T-cell (primary cell): Measurements from ENCODE around the gene HOXC10. TPM values are rescaled to one million over a fixed set of nuclear protein-coding genes. Genes with fewer than 3 reads are reported as not detected.

Experiments used
- ATAC-seq, 4 experiments: fragments of 200-7000 bp in 3 of 4; fragments of 150-1000 bp in 1 of 4; cut with Tn5 transposase; replicated peaks in 1 of 4; 1 replicate in 3 of 4; 2 replicates in 1 of 4; pipeline ENCODE4 v1.10.0; 2021; ENCODE audit warnings: moderate library complexity in 3 of 4, mild to moderate bottlenecking in 2 of 4, moderate number of reproducible peaks in 1 of 4
- CTCF ChIA-PET, 2 donors: fragments of 300-600 bp; sonication (Branson Sonifier 250); formaldehyde crosslinking; loops; one replicate each; lab custom pipeline; 2022; ENCODE audit warnings: antibody characterized with exemption in 2 of 2; lab: Charles Lee
- POLR2A ChIA-PET, 2 donors: fragments of 300-600 bp; sonication (Branson Sonifier 250); formaldehyde crosslinking; loops; one replicate each; lab custom pipeline; 2022; ENCODE audit warnings: antibody characterized with exemption in 2 of 2; lab: Charles Lee
- DNase-seq, 35 experiments: peaks; one replicate each; pipeline versions ENCODE4 v3.0.0 to v3.0.0-alpha.2; 2013 to 2023
- H3K27ac ChIP-seq: one replicate; pipeline ENCODE4 v1.5.1; 2013; ENCODE audit warnings: low read length
- H3K27me3 ChIP-seq, 2 experiments: replicated peaks in 1 of 2; 1 replicate in 1 of 2; 2 replicates in 1 of 2; pipeline versions ENCODE4 v1.6.1 to v1.7.0; 2013; ENCODE audit warnings: low read length in 1 of 2, mixed read lengths in 1 of 2; ENCODE audit not compliant: control insufficient read depth in 2 of 2, insufficient read depth in 2 of 2; ENCODE audit errors: extremely low read depth in 1 of 2
- H3K36me3 ChIP-seq, 2 donors: 1 replicate in 1 of 2; 2 replicates in 1 of 2; pipeline versions ENCODE4 v1.6.1 to v1.7.0; 2013; ENCODE audit warnings: low read length in 1 of 2; ENCODE audit not compliant: control insufficient read depth in 2 of 2, insufficient read depth in 1 of 2; ENCODE audit errors: extremely low read depth in 1 of 2
- H3K4me1 ChIP-seq, 2 experiments: 1 replicate in 1 of 2; 2 replicates in 1 of 2; pipeline versions ENCODE4 v1.6.1 to v1.7.0; 2013; ENCODE audit warnings: low read length in 2 of 2, mixed read lengths in 1 of 2; ENCODE audit not compliant: insufficient read depth in 2 of 2, control insufficient read depth in 1 of 2; ENCODE audit errors: extremely low read depth in 1 of 2
- H3K4me3 ChIP-seq, 2 donors: 1 replicate in 1 of 2; 2 replicates in 1 of 2; pipeline versions ENCODE4 v1.5.1 to v1.7.0; 2013; ENCODE audit warnings: mild to moderate bottlenecking in 2 of 2, low read length in 1 of 2, moderate library complexity in 1 of 2; ENCODE audit not compliant: control insufficient read depth in 1 of 2; ENCODE audit errors: extremely low read depth in 1 of 2
- H3K9me3 ChIP-seq: 2 replicates; pipeline ENCODE4 v1.7.0; 2013
- H3K27ac Mint-ChIP-seq, 2 donors: one replicate each; pipeline ENCODE4 v1.8.0; 2020 to 2021; ENCODE audit warnings: mild to moderate bottlenecking in 2 of 2, mixed read lengths in 2 of 2
- H3K27me3 Mint-ChIP-seq, 2 donors: one replicate each; pipeline ENCODE4 v1.8.0; 2021 to 2022; ENCODE audit warnings: mixed read lengths in 2 of 2
- H3K36me3 Mint-ChIP-seq: one replicate; pipeline ENCODE4 v1.8.0; 2021; ENCODE audit warnings: mixed read lengths
- H3K4me1 Mint-ChIP-seq, 3 donors: one replicate each; pipeline ENCODE4 v1.8.0; 2020 to 2022; ENCODE audit warnings: mixed read lengths in 3 of 3, mild to moderate bottlenecking in 1 of 3
- H3K4me3 Mint-ChIP-seq, 3 donors: one replicate each; pipeline ENCODE4 v1.8.0; 2020 to 2022; ENCODE audit warnings: mild to moderate bottlenecking in 3 of 3, mixed read lengths in 3 of 3, moderate library complexity in 3 of 3
- H3K9me3 Mint-ChIP-seq, 3 donors: one replicate each; pipeline ENCODE4 v1.8.0; 2020 to 2022; ENCODE audit warnings: mixed read lengths in 3 of 3
- WGBS: methylation state at CpG from one replicate; pipeline ENCODE4 v1.1.5; 2013; ENCODE audit warnings: missing lambda C conversion rate; ENCODE audit not compliant: insufficient coverage; 5-methylcytosine and 5-hydroxymethylcytosine counted together
- total RNA-seq, 35 experiments: library from RNA in 6 of 35; stranded (reverse) in 6 of 35; fragments of 120-200 nt in 1 of 35; gene quantifications; one replicate each; pipeline versions ENCODE4 v1.2.1 to v1.2.4 and lab custom pipeline; 2013 to 2026

The HOXC10 gene
- total RNA-seq, 5 donors from 2014 or later (not counting 1 experiment from before 2014, with no cell fraction given) = 0.30 TPM; not detected in 4

GRCh38 chr12:53994009-53994263 lies 9.0 kb downstream of the HOXC10 start:
- ATAC-seq (no peak), DNase-seq (no peak)
- Histone ChIP-seq H3K9me3 (no peaks in the 10 kb centered on the region), H3K27ac (no peak overlapping the region), H3K36me3 (no peaks in the 10 kb centered on the region), H3K4me1 (peaks cover 10 to 58% of the 10 kb centered on the region in 2 experiments), H3K4me3 (no peak overlapping the region), H3K27me3 (peaks cover 26 to 97% of the 10 kb centered on the region in 2 experiments)
- H3K4me1 Mint-ChIP-seq = peaks cover 43 to 56% (median 54%) of the 10 kb centered on the region in 3 donors
- POLR2A ChIA-PET = interaction anchor here in 1 of 2 donors (0.5 kb wide), 1 partner anchor 28 kb away, joined by 5 read pairs; no protein-coding TSS in a partner anchor
- CTCF ChIA-PET = interaction anchor here in 1 of 2 donors (0.7 kb wide), 1 partner anchor 220 kb away, joined by 3 read pairs; no protein-coding TSS in a partner anchor
- peaks cover 88 to 93% of the 10 kb centered on the region in 2 donors for H3K27me3 Mint-ChIP-seq
- no peaks in the 10 kb centered on the region for H3K9me3 Mint-ChIP-seq
- H3K4me3 Mint-ChIP-seq = peak overlapping the region; percentile 37 to 88 (median 60)
- H3K36me3 Mint-ChIP-seq = no peaks in the 10 kb centered on the region
- H3K27ac Mint-ChIP-seq = peak overlapping the region in 1 of 2 donors; percentile 84
- 8% methylated on average over 19 of the region's 19 CpGs for whole genome bisulfite sequencing

GRCh38 chr12:53994264-53995001 lies 9.5 kb downstream of the HOXC10 start:
- H3K9me3 ChIP-seq = no peaks in the 10 kb centered on the region
- DNase-seq = no peak
- ChIA-PET POLR2A (no interaction called here), CTCF (interaction anchor here in 1 of 2 donors (0.7 kb wide), 1 partner anchor 219 kb away, joined by 3 read pairs; no protein-coding TSS in a partner anchor)
- no peaks in the 10 kb centered on the region for H3K36me3 ChIP-seq
- peak overlapping the region in 1 of 2 donors; percentile 84 for H3K27ac Mint-ChIP-seq
- peaks cover 39 to 51% (median 50%) of the 10 kb centered on the region in 3 donors for H3K4me1 Mint-ChIP-seq
- peak in 2 of 4 experiments; percentile 9 to 13 for ATAC-seq
- H3K4me3 ChIP-seq = peak overlapping the region in 1 of 2 donors; percentile 63
- 9% methylated on average over 40 of the region's 60 CpGs for WGBS
- no peaks in the 10 kb centered on the region for H3K36me3 Mint-ChIP-seq
- no peaks in the 10 kb centered on the region for H3K9me3 Mint-ChIP-seq
- H3K4me3 Mint-ChIP-seq = peak overlapping the region; percentile 61 to 88 (median 76)
- peaks cover 26 to 97% of the 10 kb centered on the region in 2 experiments for H3K27me3 ChIP-seq
- H3K27ac ChIP-seq = no peak overlapping the region
- H3K27me3 Mint-ChIP-seq = peaks cover 87 to 91% of the 10 kb centered on the region in 2 donors
- peaks cover 7 to 54% of the 10 kb centered on the region in 2 experiments for H3K4me1 ChIP-seq

- H3K9me3 ChIP-seq = no peaks in the 10 kb centered on the region
- no peaks in the 10 kb centered on the region for H3K36me3 Mint-ChIP-seq
- peaks cover 83 to 91% of the 10 kb centered on the region in 2 donors for H3K27me3 Mint-ChIP-seq
- no peaks in the 10 kb centered on the region for H3K9me3 Mint-ChIP-seq
- peak; percentile 31 to 43 (median 36) for ATAC-seq
- peak in 2 of 35 experiments; percentile 22 for DNase-seq
- peaks cover 36 to 49% (median 45%) of the 10 kb centered on the region in 3 donors for H3K4me1 Mint-ChIP-seq
- no peak overlapping the region for H3K27ac ChIP-seq
- no peaks in the 10 kb centered on the region for H3K36me3 ChIP-seq
- H3K4me3 ChIP-seq = peak overlapping the region; percentile 54 to 63
- ChIA-PET POLR2A (no interaction called here), CTCF (no interaction called here)
- peaks cover 22 to 98% of the 10 kb centered on the region in 2 experiments for H3K27me3 ChIP-seq
- peak overlapping the region; percentile 61 to 88 (median 76) for H3K4me3 Mint-ChIP-seq
- 6% methylated on average over 17 of the region's 17 CpGs for WGBS
- peak overlapping the region in 1 of 2 donors; percentile 4 for H3K27ac Mint-ChIP-seq
- peaks cover 7 to 55% of the 10 kb centered on the region in 2 experiments for H3K4me1 ChIP-seq
Observed at GRCh38 chr12:53995002-53995377, 10.0 kb downstream of the HOXC10 start.

GRCh38 chr12:53995378-53996239 lies 10.7 kb downstream of the HOXC10 start:
- Histone ChIP-seq H3K4me1 (peaks cover 10 to 58% of the 10 kb centered on the region in 2 experiments), H3K4me3 (peak overlapping the region; percentile 54 to 60), H3K27me3 (peaks cover 19 to 98% of the 10 kb centered on the region in 2 experiments), H3K27ac (no peak overlapping the region), H3K36me3 (no peaks in the 10 kb centered on the region), H3K9me3 (no peaks in the 10 kb centered on the region)
- Mint-ChIP-seq H3K27me3 (peaks cover 77 to 91% of the 10 kb centered on the region in 2 donors), H3K9me3 (no peaks in the 10 kb centered on the region), H3K36me3 (no peaks in the 10 kb centered on the region), H3K4me1 (peaks cover 32 to 46% (median 39%) of the 10 kb centered on the region in 3 donors), H3K27ac (no peak overlapping the region), H3K4me3 (peak overlapping the region; percentile 74 to 88 (median 76))
- ATAC-seq (peak; percentile 19 to 55 (median 28)), DNase-seq (peak in 1 of 35 experiments; percentile 51)
- POLR2A ChIA-PET = no interaction called here
- WGBS = 4% methylated on average over 46 of the region's 48 CpGs
- CTCF ChIA-PET = no interaction called here

GRCh38 chr12:53996240-53997203 lies 11.6 kb downstream of the HOXC10 start:
- H3K36me3 ChIP-seq = no peaks in the 10 kb centered on the region
- peak overlapping the region; percentile 54 to 60 for H3K4me3 ChIP-seq
- Mint-ChIP-seq H3K27me3 (peaks cover 76 to 91% of the 10 kb centered on the region in 2 donors), H3K36me3 (no peaks in the 10 kb centered on the region), H3K27ac (no peak overlapping the region), H3K9me3 (no peaks in the 10 kb centered on the region), H3K4me1 (peaks cover 32 to 43% (median 35%) of the 10 kb centered on the region in 3 donors), H3K4me3 (peak overlapping the region; percentile 74 to 88 (median 76))
- ATAC-seq = peak in 2 of 4 experiments; percentile 14 to 15
- no peak for DNase-seq
- H3K27ac ChIP-seq = no peak overlapping the region
- peaks cover 10 to 56% of the 10 kb centered on the region in 2 experiments for H3K4me1 ChIP-seq
- H3K9me3 ChIP-seq = no peaks in the 10 kb centered on the region
- CTCF ChIA-PET = interaction anchor here in 1 of 2 donors (0.5 to 1.7 kb wide), 2 partner anchors 8 to 20 kb away, joined by 3 to 8 read pairs; no protein-coding TSS in a partner anchor
- 23% methylated on average over 10 of the region's 29 CpGs for WGBS
- H3K27me3 ChIP-seq = peaks cover 17 to 98% of the 10 kb centered on the region in 2 experiments
- POLR2A ChIA-PET = no interaction called here
